ENCODE measurements around the gene PID1.

The PID1 gene

DNA sequence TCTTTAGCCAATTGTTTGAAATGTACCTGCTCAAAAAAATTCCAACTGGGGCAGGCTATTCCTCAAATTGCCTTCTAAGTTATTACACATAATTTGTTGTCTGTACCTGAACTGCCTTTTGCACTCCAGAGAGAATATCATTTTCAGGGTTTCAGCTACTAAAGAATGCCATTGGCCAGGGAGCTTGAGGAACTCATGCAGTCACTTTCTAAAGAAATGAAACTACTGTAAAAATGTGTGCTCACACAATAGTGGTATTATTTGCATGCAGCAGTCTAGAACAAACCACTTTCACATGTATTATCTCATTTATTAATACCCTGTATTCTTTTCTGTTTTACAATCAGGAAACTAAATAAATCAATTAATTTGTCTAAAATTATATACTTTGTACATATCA lies 152.2 kb downstream of the PID1 start:
- DNase-seq (ENCODE audit: low read depth, low spot score), result no peak

DNA sequence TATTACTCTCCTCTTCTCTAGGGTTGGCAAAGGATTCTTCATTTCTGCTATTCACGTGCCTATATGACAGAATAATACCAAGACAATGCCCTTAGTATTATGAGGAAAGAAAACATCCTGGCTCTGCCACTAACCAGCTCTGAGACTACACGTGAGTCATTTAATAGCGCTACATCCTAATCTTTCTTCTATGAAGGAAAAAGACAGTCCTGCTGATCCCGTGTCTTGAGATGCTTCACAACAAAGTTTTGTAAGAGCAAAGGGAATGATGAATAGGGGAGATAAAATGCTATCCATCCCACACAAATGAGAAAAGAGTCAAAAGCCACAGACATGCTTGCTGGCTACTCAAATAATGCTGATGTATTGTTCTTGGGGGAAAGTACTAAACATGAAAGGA lies 152.8 kb downstream of the PID1 start:
- no peak for DNase-seq (ENCODE audit: low read depth, low spot score)

DNA sequence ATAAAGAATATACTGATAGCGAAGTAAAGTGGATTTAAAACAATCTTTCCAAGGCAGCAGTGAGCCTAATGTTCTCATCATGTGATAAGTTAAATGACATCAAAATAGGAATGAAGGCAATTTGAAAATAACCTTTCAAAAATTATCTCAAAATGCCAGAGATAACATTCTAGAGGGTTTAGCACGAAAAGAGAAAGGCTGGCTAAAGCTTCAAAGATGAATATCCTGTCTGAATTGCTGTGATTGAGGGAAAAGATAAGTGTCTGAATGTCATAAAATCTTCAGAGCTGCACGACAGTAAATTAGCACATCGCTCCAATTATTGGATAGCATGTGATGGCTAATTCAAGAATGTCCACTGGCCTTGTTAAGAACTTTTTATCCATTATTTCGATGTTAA lies 159.3 kb downstream of the PID1 start:
- no peak for DNase-seq (ENCODE audit: low read depth, low spot score)

DNA sequence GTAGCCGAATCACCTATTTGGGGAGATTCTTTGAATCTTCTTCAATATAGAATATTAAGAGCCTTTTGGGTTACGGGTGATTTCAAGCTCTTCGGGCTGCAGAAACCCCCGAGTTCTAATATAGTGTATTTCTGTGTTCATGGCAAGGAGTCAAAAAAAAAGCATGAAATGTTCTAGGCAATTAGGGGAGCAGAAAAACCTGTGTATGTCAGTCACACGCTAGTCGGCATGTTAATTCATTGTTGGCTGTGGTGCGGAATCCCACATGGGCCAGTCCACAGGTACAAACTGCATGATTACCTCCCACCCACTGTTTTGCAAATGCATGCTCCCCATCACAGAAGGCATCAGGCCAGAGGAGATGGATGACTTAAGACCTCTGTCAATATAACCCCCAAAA lies 161.9 kb downstream of the PID1 start:
- DNase-seq (ENCODE audit: low read depth, low spot score), result no peak

DNA sequence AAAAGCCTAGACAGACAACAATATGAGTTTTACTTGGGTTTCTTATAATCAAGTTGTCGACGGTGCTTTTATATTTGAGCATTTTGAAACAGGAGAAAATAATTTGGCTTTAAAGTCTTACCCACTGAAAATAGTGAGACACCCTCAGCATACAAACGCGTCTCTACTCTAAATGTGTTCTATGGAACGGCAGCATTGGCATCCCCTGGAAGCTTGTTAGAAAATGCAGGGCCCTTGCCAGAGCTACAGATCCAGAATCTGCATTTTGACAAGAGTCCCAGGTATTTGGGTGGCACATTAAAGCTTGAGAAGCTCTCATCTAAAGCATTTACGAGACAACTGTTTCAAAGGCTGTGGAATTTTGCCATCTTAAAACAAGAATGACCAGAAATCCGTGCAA lies 163.5 kb downstream of the PID1 start:
- DNase-seq (ENCODE audit: low read depth, low spot score), result no peak

GRCh38 chr2:229104974-229105387 lies 166.1 kb downstream of the PID1 start:
- no peak for DNase-seq (ENCODE audit: low read depth, low spot score)

DNA sequence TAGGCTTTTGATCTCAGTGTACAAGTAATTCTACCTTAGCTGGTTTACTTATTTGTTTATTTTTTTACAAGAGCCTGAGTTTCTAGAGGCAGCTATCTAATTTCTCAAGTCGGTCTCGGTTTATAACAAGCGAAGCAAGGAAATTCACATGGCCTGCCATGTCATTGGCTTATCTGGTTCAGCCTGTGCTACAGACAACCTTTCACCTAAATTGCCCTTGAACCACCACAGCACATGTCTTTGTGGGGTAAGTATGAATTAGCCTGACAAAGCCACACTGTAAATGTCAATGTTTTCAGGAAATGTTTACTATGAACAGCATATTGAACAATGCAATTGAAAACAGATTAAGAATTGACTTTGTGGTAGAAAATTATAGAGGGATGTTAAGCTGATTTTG lies 167.1 kb downstream of the PID1 start:
- no peak for DNase-seq (ENCODE audit: low read depth, low spot score)

DNA sequence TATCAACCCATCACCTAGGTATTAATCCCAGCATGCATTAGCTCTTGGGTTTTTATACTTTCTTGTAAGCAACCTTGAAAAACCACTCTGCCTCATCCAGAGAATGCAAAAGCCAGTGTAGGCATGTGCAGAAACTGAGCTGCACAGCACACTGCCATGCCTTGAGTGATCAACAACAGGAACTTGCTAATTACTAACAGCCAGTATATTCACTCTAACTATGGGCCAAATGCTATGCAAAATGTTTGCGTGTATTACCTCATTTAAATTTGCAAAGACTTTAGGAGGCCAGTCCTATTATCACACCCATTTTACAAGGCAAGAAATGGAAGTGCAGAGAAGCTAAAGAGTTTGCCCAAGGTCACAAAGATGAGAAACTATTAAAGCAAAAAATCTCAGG lies 169.8 kb downstream of the PID1 start:
- no peak for DNase-seq (ENCODE audit: low read depth, low spot score)

GRCh38 chr2:229099231-229099630 lies 171.9 kb downstream of the PID1 start:
- no peak for DNase-seq (ENCODE audit: low read depth, low spot score)

GRCh38 chr2:229098801-229099200 lies 172.3 kb downstream of the PID1 start:
- DNase-seq (ENCODE audit: low read depth, low spot score), result no peak

DNA sequence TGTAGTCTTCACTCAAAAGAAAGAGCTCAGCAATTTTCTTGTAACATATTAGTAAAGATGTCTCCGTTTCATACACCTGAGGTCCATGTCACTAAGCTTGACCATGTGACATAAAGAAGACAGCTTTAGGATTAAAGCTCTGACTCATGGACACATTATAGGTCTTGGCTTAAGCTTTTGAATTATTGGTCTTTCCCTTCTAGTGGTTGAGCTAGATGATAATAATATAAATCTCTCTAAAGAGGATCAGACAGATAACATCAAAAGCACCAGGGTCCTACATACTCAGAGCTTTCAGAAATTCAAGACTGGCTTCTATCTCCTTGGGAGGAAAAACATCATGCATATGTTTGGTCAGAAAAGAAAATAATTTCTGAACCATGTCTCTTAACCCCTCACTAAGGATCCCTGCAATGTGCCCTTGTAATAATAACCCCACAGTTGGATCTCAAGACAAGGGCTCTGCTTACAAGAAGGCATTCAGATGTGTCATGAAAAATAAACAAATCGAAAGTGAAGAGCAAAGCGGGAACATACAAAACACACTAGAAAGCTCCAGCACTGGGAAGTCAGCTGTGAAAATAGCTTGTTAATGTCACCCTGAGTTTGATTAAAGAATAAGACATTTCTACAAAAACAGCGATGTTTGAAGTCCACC lies 174.5 kb downstream of the PID1 start:
- no peak for DNase-seq (ENCODE audit: low read depth, low spot score)

- DNase-seq (ENCODE audit: low read depth, low spot score), result no peak
These were observed 175.6 kb downstream of the PID1 start for GRCh38 chr2:229095472-229095871.

DNA sequence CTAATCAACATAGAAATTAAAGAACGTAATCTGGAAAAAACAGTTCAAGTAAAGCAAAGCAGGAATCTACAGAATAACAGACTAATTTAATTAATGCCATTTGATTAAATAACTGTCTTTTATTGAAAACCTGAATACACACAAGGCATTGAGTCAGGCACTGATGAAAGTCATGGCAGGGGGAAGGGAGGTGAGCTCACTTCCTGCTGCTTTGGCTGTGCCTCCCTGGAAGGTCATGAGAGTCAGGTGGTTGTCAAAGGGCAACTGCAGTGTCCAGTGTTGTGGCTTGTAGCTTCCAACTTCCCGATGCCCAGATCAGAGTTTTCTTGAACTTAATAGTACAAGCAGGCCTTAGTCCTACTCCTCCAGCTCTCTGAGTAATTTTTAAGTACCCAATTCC lies 180.9 kb downstream of the PID1 start:
- no peak for DNase-seq (ENCODE audit: low read depth, low spot score)

DNA sequence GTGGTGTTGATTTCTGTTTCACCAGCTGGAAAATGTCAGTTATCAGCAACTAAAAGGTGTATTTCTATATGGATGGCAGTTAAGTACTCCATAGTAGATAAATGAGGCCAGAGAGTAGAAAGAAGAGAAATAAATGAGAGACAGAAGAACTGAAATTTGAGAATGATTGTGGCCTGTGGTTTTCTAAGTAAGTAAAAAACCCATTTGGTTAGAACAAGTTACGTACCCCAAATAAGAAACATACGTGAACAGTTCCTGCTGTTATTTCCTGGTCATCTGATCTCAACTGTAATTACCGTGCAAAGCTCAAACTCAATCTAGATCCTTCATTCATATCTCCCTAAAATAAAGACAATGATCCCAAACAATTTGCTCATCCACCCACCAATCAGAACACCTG lies 181.3 kb downstream of the PID1 start:
- DNase-seq (ENCODE audit: low read depth, low spot score), result no peak

DNA sequence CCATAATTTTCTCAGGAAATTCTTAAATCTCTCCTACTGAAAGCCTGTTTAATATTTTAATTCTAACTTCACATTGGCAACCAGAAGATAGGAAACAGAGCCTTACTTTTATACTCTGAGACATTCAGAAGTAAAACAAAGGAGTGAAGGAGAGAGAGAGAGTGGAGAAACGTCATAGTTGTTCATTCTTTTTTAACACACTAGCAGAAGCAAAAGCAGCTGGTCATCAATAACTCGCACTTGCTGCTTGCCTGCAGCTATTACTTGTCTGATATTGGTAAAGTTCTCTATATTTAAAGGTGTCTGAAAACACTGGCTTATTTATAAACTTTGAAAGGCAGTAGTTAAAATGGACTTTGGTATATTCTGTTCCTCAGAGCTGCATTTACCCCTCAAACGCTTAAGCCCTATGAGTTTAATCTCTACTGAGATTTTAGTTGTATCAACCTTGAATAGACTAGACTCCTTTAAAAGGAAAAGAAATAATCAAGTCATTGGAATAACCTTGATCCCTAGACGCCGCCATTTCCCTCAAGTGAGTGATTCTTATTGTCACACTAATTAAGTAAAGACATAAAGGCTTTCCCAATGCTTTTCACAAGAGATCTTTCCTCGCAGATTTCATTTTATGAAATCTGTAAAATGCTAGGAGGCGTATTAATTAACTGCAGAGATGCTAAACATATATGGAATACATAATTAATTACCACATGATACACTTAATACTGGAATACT lies 182.0 kb downstream of the PID1 start:
- no peak for DNase-seq (ENCODE audit: low read depth, low spot score)

DNA sequence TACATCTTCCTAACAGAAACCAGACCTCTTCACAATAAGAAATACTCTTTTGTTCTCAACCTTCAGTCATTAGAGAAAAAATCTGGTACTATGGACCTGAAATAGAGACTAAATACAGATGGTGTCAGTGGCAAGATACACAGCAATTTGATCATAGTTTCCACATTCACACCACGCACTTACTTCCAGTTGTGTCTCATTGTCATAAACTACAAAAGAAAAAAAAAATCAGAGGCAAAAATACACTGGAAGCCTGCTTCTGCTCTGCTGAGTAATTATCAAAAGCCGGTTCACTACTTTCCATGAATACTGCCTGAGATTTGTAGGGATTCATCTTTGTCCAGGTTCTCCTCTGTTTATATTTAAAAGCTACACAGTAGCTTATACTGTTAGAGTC lies 182.6 kb downstream of the PID1 start:
- no peak for DNase-seq (ENCODE audit: low read depth, low spot score)

GRCh38 chr2:229087843-229088516 lies 183.1 kb downstream of the PID1 start:
- DNase-seq (ENCODE audit: low read depth, low spot score), result no peak

- DNase-seq (ENCODE audit: low read depth, low spot score), result no peak
These were observed 183.8 kb downstream of the PID1 start for GRCh38 chr2:229087267-229087666.

- DNase-seq (ENCODE audit: low read depth, low spot score), result no peak
These were observed 185.6 kb downstream of the PID1 start for GRCh38 chr2:229085439-229085838.

DNA sequence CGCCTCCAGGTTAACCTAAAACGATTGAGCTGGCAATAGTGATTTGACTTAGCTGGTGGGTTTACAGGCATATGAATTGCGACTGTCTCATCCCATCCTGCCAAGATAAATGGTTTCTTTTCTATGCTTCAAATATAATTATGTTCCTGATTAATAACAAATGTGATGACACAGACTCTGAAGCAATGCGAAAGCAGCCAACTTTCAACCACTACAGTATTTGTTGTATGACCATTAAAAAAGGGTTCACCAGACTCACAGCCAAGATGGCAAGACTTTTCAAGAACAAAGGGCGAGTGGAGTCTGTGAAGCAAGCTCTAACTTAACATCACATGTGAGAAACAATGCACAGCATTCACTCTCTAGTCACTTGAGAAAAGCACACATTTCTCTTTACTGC lies 186.6 kb downstream of the PID1 start:
- no peak for DNase-seq (ENCODE audit: low read depth, low spot score)

DNA sequence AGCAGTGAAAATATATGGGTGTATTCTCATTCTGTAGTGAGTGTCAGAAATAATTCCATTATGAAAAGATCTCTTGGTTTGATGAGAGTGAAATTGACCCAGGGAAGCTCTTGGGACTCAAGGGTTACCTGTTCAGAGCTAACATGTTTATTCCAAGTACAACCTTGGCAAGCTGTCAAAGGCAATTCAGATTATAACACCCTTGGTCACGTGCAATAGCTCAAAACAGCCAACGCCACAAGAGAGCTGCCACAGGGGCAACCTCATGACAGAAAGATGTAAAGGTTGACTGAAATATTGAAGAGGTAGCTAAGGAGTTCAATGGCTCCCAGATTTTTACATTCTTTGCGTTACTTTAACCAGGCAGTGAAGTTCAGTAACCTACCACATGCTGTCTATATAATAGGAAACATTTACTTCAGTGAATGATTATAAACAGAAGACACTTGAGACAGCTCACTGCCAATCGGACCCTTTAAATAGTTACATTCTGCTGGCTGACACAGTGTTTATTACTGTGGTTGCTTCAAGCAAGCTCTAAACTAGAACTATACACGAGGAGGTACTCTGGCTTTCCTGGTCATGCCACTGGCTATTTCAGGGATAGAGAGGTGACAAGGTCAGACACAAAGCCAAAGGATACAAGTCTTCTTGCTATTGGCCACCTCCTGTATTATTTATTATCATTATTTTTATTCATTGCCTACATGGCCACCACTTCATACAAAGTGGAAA lies 187.3 kb downstream of the PID1 start:
- no peak for DNase-seq (ENCODE audit: low read depth, low spot score)

- DNase-seq (ENCODE audit: low read depth, low spot score), result no peak
These were observed 189.7 kb downstream of the PID1 start for GRCh38 chr2:229081411-229081810.

Measured in activated CD4-positive, CD25-positive, alpha-beta regulatory T cell treated with anti-CD3 and anti-CD28 coated beads, Interleukin-2, amount 50 U/mL, for 16 hours (primary cell).